K562 (cell line): ENCODE data around the gene HEPHL1.
"Not testable (repeated sequence)": the region's sequence is repeated elsewhere in the genome, so short reads cannot be mapped to it uniquely, and the experiment has no call there.

Experiments
- ZNF644 ChIP-seq: fragments of 200-800 bp; sonication (Bioruptor generic); IDR thresholded peaks from 2 replicates; pipeline ENCODE4 v1.6.1; 2016; ENCODE audit warnings: low read depth, missing genetic modification characterization, missing compliant biosample characterization
- TF ChIP-seq, protein P1 (sequence below): fragments of 450-650 bp; IDR thresholded peaks from 2 replicates; pipeline ENCODE4 v1.6.1; 2016; ENCODE audit warnings: missing biosample characterization, missing genetic modification characterization

DNA sequence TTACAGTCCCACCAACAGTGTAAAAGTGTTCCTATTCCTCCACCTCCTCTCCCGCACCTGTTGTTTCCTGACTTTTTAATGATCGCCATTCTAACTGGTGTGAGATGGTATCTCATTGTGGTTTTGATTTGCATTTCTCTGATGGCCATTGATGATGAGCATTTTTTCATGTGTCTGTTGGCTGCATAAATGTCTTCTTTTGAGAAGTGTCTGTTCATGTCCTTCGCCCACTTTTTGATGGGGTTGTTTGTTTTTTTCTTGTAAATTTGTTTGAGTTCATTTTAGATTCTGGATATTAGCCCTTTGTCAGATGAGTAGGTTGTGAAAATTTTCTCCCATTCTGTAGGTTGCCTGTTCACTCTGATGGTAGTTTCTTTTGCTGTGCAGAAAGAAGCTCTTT lies 136.2 kb downstream of the HEPHL1 start:
- TF ChIP-seq, protein P1, sequence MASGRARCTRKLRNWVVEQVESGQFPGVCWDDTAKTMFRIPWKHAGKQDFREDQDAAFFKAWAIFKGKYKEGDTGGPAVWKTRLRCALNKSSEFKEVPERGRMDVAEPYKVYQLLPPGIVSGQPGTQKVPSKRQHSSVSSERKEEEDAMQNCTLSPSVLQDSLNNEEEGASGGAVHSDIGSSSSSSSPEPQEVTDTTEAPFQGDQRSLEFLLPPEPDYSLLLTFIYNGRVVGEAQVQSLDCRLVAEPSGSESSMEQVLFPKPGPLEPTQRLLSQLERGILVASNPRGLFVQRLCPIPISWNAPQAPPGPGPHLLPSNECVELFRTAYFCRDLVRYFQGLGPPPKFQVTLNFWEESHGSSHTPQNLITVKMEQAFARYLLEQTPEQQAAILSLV (tag): not testable (repeated sequence)
- not testable (repeated sequence) for TF ChIP-seq ZNF644 (tag)
